ENCODE data around the gene CCDC54.

DNA sequence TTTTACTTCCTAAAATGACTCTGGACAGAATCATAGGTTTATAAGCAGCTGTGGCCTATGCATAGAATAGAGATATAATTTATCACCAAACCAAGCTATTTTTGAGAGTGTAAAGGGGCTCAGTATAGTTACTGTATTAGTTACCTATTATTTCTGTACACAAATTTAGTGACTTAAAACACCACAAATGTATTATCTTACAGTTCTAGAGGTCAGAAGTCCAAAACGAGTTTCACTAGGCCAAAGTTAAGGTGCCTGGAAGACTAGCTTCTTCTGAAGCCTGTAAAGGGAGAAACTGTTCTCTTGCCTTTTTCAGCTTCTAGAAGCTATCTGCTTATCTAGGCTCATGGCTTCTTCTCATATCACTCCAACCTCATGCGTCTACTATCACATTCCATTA is 30.1 kb downstream of the CCDC54 start:
- TF ChIP-seq, protein P1, sequence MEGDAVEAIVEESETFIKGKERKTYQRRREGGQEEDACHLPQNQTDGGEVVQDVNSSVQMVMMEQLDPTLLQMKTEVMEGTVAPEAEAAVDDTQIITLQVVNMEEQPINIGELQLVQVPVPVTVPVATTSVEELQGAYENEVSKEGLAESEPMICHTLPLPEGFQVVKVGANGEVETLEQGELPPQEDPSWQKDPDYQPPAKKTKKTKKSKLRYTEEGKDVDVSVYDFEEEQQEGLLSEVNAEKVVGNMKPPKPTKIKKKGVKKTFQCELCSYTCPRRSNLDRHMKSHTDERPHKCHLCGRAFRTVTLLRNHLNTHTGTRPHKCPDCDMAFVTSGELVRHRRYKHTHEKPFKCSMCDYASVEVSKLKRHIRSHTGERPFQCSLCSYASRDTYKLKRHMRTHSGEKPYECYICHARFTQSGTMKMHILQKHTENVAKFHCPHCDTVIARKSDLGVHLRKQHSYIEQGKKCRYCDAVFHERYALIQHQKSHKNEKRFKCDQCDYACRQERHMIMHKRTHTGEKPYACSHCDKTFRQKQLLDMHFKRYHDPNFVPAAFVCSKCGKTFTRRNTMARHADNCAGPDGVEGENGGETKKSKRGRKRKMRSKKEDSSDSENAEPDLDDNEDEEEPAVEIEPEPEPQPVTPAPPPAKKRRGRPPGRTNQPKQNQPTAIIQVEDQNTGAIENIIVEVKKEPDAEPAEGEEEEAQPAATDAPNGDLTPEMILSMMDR (IDR thresholded peaks at IDR 0.05): no peak
- TF ChIP-seq POLR2AphosphoS5 (IDR thresholded peaks at IDR 0.05): no peak
- no peak for TF ChIP-seq EP300 (IDR thresholded peaks at IDR 0.05)
- TF ChIP-seq POLR2A (IDR thresholded peaks at IDR 0.05): no peak

Measured in stomach (tissue), 4 donors.